HepG2 (cell line): Measurements from ENCODE around the gene PPM1M. TPM values are rescaled to one million over a fixed set of nuclear protein-coding genes. Genes with fewer than 3 reads are reported as not detected.

Experiments
- CBX1 ChIP-seq: IDR thresholded peaks from one replicate; pipeline ENCODE4 v1.6.1; 2016; ENCODE audit warnings: antibody characterized with exemption, low read depth
- CENPX ChIP-seq: sonication (generic); formaldehyde crosslinking; IDR thresholded peaks from 2 replicates; pipeline ENCODE4 v1.9.0; 2021; ENCODE audit warnings: mild to moderate bottlenecking, missing genetic modification reagents, moderate library complexity
- ELK4 ChIP-seq: sonication (generic); formaldehyde crosslinking; IDR thresholded peaks from 2 replicates; pipeline ENCODE4 v1.9.0; 2021; ENCODE audit warnings: missing genetic modification reagents, borderline replicate concordance
- FOXP4 ChIP-seq: sonication (generic); formaldehyde crosslinking; IDR thresholded peaks from 2 replicates; pipeline ENCODE4 v1.4.0; 2020; ENCODE audit warnings: missing genetic modification reagents
- KLF15 ChIP-seq: sonication (generic); formaldehyde crosslinking; IDR thresholded peaks from 2 replicates; pipeline ENCODE4 v1.8.1; 2023; ENCODE audit warnings: borderline replicate concordance, mild to moderate bottlenecking, inconsistent platforms, missing genetic modification reagents, mixed read lengths
- PHF21A ChIP-seq: sonication (generic); formaldehyde crosslinking; IDR thresholded peaks from 2 replicates; pipeline ENCODE4 v1.5.0; 2020; ENCODE audit warnings: mild to moderate bottlenecking, missing genetic modification reagents
- RXRA ChIP-seq: sonication (generic); formaldehyde crosslinking; IDR thresholded peaks from 2 replicates; pipeline ENCODE4 v1.5.1; 2020; ENCODE audit warnings: missing genetic modification reagents
- SMC3 ChIP-seq: IDR thresholded peaks from 2 replicates; pipeline ENCODE4 v1.6.1; 2011; ENCODE audit warnings: low read length, improper control_type of control experiment
- SP1 ChIP-seq, 2 experiments: fragments of 450-650 bp in 1 of 2; sonication (generic) in 1 of 2; formaldehyde crosslinking in 1 of 2; IDR thresholded peaks; 2 replicates each; pipeline versions ENCODE4 v1.4.0 to v1.6.1; 2016 to 2020; ENCODE audit warnings: missing genetic modification reagents in 1 of 2
- TEAD3 ChIP-seq: optimal IDR thresholded peaks from 2 replicates; pipeline ENCODE3; 2016; ENCODE audit warnings: borderline replicate concordance
- ZEB1 ChIP-seq: IDR thresholded peaks from 2 replicates; pipeline ENCODE4 v1.6.1; 2012; ENCODE audit warnings: mild to moderate bottlenecking, low read depth, inconsistent platforms; ENCODE audit not compliant: insufficient replicate concordance
- ZFP1 ChIP-seq: IDR thresholded peaks from 2 replicates; pipeline ENCODE4 v1.6.1; 2016
- ZFP37 ChIP-seq: sonication (generic); formaldehyde crosslinking; IDR thresholded peaks from 2 replicates; pipeline ENCODE4 v1.4.0; 2020; ENCODE audit warnings: missing genetic modification reagents, borderline replicate concordance
- ZKSCAN1 ChIP-seq: fragments of 150-350 bp; IDR thresholded peaks from 2 replicates; pipeline ENCODE4 v1.6.1; 2014; ENCODE audit warnings: low read length
- ZNF329 ChIP-seq: sonication (generic); formaldehyde crosslinking; IDR thresholded peaks from 2 replicates; pipeline ENCODE4 v1.9.0; 2021; ENCODE audit warnings: low read depth, mild to moderate bottlenecking, missing genetic modification reagents
- ZNF468 ChIP-seq: sonication (generic); formaldehyde crosslinking; IDR thresholded peaks from 2 replicates; pipeline ENCODE4 v1.8.0; 2022; ENCODE audit warnings: mild to moderate bottlenecking, moderate library complexity, missing genetic modification reagents
- ZNF572 ChIP-seq: sonication (generic); formaldehyde crosslinking; IDR thresholded peaks from 2 replicates; pipeline ENCODE4 v1.5.1; 2020; ENCODE audit warnings: mild to moderate bottlenecking, missing genetic modification reagents
- ZNF646 ChIP-seq: sonication (generic); formaldehyde crosslinking; IDR thresholded peaks from 2 replicates; pipeline ENCODE4 v1.9.0; 2021; ENCODE audit warnings: mild to moderate bottlenecking, missing genetic modification reagents
- ZNF792 ChIP-seq: IDR thresholded peaks from 2 replicates; pipeline ENCODE4 v1.6.1; 2016
- polyA plus RNA-seq, 8 experiments: library from polyadenylated mRNA; depleted of rRNA in 3 of 8; stranded (reverse) in 7 of 8; unstranded in 1 of 8; fragments of >200 nt; fragmentation: Illumina TruSeq in 4 of 8; extraction: Trizol in 4 of 8; gene quantifications; 2 replicates each; pipeline versions ENCODE4 v1.2.1 to v1.2.3, GENCODE V29; 2011 to 2016; ENCODE audit warnings: low read depth in 4 of 8, missing spikeins in 1 of 8, mixed read lengths in 1 of 8; ENCODE audit not compliant: insufficient read depth in 1 of 8
- total RNA-seq, 5 experiments: library from RNA; depleted of rRNA; stranded (reverse); fragments of >200 nt; fragmentation: Illumina TruSeq; extraction: Trizol; gene quantifications; 2 replicates each; pipeline ENCODE4 v1.2.3, GENCODE V29; 2016; ENCODE audit warnings: low read depth in 1 of 5
- TF ChIP-seq, protein P1 (sequence below): sonication (generic); formaldehyde crosslinking; IDR thresholded peaks from 2 replicates; pipeline ENCODE4 v1.4.0; 2020; ENCODE audit warnings: missing genetic modification reagents, low read depth, mild to moderate bottlenecking, borderline replicate concordance

Gene PPM1M
- total and polyA plus RNA-seq, 2 of the 13 experiments (the other 11 are each of a cell fraction or from before 2014, with no cell fraction given): 2.5 to 5.9 TPM

GRCh38 chr3:52281981-52282801, 36.6 kb downstream of the PPM1M start (continued):
- 0 out of 2 replicates have a peak, but pooled peaks have one; percentile 12 for TF ChIP-seq ZNF646 (CRISPR knock-in tag)
- TF ChIP-seq ZNF572 (CRISPR knock-in tag): no peak
- no peak for TF ChIP-seq SMC3
- peak; percentile 54 for TF ChIP-seq TEAD3 (CRISPR knock-in tag)
- no peak for TF ChIP-seq ZKSCAN1
- TF ChIP-seq CENPX (CRISPR knock-in tag): no peak
- TF ChIP-seq ZNF468: no peak
- no peak for TF ChIP-seq ELK4 (CRISPR knock-in tag)
- TF ChIP-seq PHF21A: peak; percentile 56
- TF ChIP-seq SP1 (IDR thresholded peaks at IDR 0.05): no peak
- TF ChIP-seq SP1 (CRISPR knock-in tag; IDR thresholded peaks at IDR 0.05): no peak
- TF ChIP-seq, protein P1, sequence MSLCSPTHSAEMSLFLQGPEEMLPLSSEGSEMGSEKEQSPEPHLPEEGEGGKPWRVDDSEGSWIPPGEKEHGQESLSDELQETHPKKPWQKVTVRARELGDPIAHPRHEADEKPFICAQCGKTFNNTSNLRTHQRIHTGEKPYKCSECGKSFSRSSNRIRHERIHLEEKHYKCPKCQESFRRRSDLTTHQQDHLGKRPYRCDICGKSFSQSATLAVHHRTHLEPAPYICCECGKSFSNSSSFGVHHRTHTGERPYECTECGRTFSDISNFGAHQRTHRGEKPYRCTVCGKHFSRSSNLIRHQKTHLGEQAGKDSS (CRISPR knock-in tag): no peak
- no peak for TF ChIP-seq CBX1
- no peak for TF ChIP-seq KLF15 (CRISPR knock-in tag)
- TF ChIP-seq ZEB1: no peak
- peak; percentile 41; the same call in 1 of the 2 replicates for TF ChIP-seq RXRA (CRISPR knock-in tag)
- TF ChIP-seq ZFP37 (CRISPR knock-in tag): no peak
- TF ChIP-seq FOXP4 (CRISPR knock-in tag): no peak
- TF ChIP-seq ZNF792 (CRISPR knock-in tag): no peak
- TF ChIP-seq ZFP1 (CRISPR knock-in tag): no peak
- TF ChIP-seq ZNF329 (CRISPR knock-in tag): no peak
